GM18508 (cell line): ENCODE results near the gene DYNLL1.
"Not testable (repeated sequence)": the region's sequence is repeated elsewhere in the genome, so short reads cannot be mapped to it uniquely, and the experiment has no call there.

Experiments
- ATAC-seq: cut with Tn5 transposase; IDR thresholded peaks from one replicate; pipeline ENCODE4 v1.9.1; 2021; ENCODE audit warnings: moderate number of reproducible peaks; ENCODE audit not compliant: insufficient read depth, unreplicated experiment

Gene DYNLL1

DNA sequence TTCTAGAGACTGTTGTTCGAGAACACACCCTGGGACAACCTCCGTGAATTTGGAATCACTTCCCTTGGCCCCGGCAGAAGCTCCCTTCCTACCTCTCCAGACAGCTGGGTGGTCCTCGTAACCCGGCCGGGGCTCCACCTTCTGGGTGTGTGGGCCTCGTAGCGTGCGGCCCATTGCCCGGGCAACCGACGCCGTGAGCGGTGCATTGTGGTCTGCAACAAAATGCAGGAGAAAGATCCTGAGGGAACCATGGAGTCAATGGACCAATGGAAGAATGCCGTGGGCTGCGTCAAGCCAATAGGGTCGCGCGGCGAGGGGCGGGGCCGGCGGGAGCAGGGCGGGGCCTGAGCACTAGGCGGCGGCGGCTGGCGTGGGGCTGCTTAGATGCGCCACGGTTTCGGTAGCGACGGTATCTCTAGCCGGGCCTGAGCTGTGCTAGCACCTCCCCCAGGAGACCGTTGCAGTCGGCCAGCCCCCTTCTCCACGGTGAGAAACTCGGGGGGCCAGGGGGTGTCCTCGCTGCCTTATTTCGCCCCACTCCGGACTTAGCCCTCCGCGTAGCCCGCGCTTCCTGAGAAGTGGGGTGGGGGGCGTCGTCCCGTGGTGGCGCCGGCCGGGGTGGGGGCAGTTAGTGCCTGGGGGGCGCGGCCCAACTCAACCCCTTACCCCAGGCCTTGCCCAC, at the start of gene DYNLL1:
TSS of gene DYNLL1 (plus strand) at position 383 of the 682 bp plus-strand sequence. CDS start 309 bp downstream, outside the sequence.
- ATAC-seq: peak; percentile 84

DNA sequence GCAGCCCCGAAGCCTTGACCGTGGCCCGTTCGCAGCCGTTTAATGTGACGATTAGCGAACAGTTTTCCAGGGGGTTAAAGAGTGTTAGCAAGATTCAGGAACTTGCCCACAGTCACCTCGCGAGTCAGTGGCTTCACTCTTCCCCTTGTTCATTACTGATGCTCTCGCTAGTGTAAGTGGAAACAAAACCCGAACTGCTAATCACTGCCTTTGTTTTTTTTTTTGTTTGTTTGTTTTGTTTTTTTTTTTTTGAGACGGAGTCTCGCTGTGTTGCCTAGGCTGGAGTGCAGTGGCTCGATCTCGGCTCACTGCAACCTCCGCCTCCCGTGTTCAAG, 49.1 kb upstream of the DYNLL1 start:
- ATAC-seq: not testable (repeated sequence)

DNA sequence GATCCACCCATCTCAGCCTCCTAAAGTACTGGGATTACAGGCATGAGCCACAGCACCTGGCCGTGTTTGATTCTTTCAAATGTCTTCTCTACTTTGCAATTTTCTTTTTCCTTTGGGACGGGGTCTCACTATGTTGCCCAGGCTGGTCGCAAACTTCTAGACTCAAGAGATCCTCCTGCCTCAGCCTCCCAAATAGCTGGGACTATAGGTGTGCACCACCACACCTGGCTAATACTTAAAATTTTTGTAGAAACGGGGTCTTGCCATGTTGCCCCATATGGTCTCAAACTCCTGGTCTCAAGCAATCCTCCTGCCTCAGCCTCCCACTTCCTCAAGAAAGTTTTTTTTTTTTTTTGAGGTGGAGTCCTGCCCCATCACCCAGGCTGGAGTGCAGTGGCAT, 47.9 kb upstream of the DYNLL1 start:
- no peak for ATAC-seq

GRCh38 chr12:120452524-120452923, 43.4 kb upstream of the DYNLL1 start:
- not testable (repeated sequence) for ATAC-seq

- ATAC-seq: no peak
These were observed 42.7 kb upstream of the DYNLL1 start for GRCh38 chr12:120453060-120453750.

GRCh38 chr12:120453977-120454376, 41.9 kb upstream of the DYNLL1 start:
- ATAC-seq: no peak

- no peak for ATAC-seq
These were observed 40.6 kb upstream of the DYNLL1 start for GRCh38 chr12:120455302-120455701.

- ATAC-seq: no peak
These were observed 38.8 kb upstream of the DYNLL1 start for GRCh38 chr12:120457133-120457532.

GRCh38 chr12:120460157-120460556, 35.8 kb upstream of the DYNLL1 start:
- ATAC-seq: no peak

GRCh38 chr12:120462099-120462640, 33.7 kb upstream of the DYNLL1 start:
- no peak for ATAC-seq

- ATAC-seq: no peak
These were observed 32.2 kb upstream of the DYNLL1 start for GRCh38 chr12:120463712-120464111.

DNA sequence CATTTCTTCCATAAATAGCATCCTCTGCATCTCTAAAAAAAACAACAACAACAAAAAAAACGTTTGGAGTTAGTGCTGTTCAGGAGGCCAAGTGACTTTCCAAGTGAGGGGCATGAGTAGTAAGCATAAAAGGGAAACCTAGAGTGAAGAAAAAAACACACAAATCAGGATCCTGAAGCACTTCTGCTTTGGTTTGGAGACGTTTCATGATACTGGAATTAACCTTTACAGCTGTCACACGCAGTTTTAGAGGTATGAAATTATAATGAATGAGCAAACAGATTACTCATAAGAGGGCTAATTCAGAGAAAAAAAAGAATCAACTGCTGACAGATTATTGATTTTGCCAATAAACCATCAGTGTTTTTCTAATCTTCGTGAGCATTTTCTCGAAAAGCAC, 30.2 kb upstream of the DYNLL1 start:
- no peak for ATAC-seq

DNA sequence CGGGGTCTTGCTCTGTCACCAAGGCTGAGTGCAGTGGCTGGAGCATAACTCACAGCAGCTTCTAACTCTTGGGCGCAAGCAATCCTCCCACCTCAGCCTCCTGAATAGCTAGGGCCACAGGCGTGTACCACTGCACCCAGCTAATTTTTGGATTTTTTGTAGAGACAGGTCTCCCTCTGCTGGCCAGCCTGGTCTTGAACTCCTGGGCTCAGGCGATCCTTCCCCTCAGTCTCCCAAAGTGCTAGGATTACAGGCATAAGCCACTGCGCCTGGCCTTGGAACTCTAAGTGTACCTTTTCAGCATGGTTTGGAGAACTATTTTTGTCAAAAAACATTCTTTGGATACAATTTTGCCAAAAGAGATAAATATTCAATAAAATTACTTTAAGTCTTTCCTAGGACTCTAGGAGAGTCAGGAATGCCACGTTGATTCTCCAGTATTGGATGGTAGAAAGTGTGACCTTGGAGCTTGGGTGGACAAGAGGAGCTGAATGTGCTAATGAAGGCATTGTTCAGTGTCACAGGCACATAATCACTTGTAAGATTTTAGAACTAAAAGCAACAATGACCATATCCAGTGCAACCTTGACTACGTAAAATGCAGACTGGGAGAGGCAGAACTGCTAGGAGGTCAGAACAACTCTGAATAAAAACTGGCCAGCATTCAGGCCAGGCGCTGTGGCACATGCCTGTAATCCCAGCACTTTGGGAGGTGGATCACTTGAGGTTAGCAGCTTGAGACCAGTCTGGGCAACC, 29.2 kb upstream of the DYNLL1 start:
- no peak for ATAC-seq

GRCh38 chr12:120467439-120467838, 28.5 kb upstream of the DYNLL1 start:
- no peak for ATAC-seq

- ATAC-seq: no peak
These were observed 27.5 kb upstream of the DYNLL1 start for GRCh38 chr12:120468325-120468820.

- ATAC-seq: no peak
These were observed 27.0 kb upstream of the DYNLL1 start for GRCh38 chr12:120468821-120469449.

- ATAC-seq: peak; percentile 64
These were observed 26.3 kb upstream of the DYNLL1 start, which contains the start of gene SRSF9 for GRCh38 chr12:120469450-120470149. SRSF9 (minus strand) TSS chr12:120469748; CDS start chr12:120469609, 139 bp downstream.

- ATAC-seq: no peak
These were observed 25.6 kb upstream of the DYNLL1 start for GRCh38 chr12:120470150-120470784.

- no peak for ATAC-seq
These were observed 23.4 kb upstream of the DYNLL1 start for GRCh38 chr12:120472521-120472920.
